HG03159 (cell line): Measurements from ENCODE around the gene ANK2.
A peak's percentile ranks its signal among the peaks of the same experiment; 100 is the strongest.

Experiments used
- ATAC-seq: cut with Tn5 transposase; IDR thresholded peaks from one replicate; pipeline ENCODE4 v1.9.1; 2021; ENCODE audit warnings: mild to moderate bottlenecking, moderate library complexity; ENCODE audit not compliant: unreplicated experiment

Gene ANK2

GRCh38 chr4:113145519-113146291 is 96.3 kb downstream of the ANK2 start:
- ATAC-seq = no peak

DNA sequence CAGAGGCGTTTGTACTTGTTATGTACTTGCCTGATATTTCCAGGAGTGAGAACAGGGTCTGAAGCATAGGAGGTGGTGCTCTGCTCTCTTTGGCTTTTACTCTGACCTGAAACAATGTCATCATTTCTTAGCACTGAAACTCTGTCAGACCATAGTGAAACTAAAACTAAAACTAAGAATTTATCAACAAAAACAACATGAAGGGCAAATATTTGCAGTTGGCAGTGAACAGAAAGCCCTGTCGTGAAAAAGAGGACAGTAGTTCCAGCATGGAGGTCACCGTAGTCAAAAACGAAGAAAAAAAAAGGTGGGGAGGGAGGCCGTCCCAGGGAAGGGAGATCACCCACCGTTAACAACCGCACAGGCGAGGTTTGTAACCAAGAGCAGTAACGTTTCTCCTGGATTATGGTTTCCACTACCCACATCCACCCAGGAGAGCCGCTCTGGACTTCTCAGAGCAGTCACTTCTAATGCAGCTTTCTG is 97.5 kb downstream of the ANK2 start:
- peak; percentile 87 for ATAC-seq

DNA sequence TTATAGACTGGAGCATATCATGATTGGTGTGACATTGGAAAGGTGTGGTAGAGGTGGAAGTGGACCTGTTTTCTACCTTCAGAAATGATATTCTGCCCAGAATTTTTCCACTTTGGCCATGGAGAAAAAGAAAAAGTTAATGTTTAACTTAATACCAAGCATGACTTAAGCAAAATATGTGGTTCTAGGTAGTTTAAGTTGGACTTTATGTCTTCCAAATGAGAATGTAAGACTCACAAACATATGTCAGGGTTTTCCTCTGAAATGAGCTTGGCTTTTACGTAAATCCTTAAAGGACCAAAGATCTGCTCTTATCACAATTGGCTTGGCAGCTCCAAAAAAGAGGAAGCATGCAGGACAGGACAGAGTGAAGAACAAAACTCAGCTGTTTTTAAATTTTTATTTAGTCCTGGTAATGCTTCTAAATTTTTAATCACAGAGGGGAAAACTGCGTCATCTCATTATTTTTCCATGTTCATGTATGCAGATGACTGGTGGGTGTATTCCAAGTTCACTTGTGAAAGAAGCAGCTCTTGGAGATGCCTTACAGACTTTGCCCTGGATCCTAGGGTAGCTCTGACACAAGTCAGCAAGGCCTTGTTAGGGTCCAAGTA is 98.2 kb downstream of the ANK2 start:
- ATAC-seq = no peak

GRCh38 chr4:113148925-113149324 is 99.5 kb downstream of the ANK2 start:
- no peak for ATAC-seq

GRCh38 chr4:113153529-113154101 is 104.2 kb downstream of the ANK2 start:
- no peak for ATAC-seq

DNA sequence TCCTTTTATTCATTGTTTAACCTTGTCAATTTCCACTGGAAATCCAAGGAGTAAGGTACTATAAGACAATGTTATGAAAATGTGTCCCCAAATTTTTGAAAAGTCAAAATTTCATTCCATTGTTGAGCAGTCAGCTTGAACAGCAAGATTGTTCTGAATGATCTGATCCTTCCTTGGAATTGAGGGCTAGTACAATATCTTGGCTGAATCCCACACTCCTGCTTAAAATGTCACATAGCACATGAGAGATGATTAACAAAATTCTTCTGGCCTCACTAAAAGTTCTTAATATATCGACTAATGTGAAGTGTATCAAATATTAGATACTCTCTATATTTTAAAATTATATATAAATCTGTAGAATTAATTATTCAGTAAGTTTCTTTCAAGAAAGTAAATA is 104.8 kb downstream of the ANK2 start:
- ATAC-seq = no peak

GRCh38 chr4:113157086-113157857 is 107.8 kb downstream of the ANK2 start:
- no peak for ATAC-seq

GRCh38 chr4:113159942-113160545 is 110.6 kb downstream of the ANK2 start:
- no peak for ATAC-seq

- ATAC-seq = no peak
These were observed 111.1 kb downstream of the ANK2 start for GRCh38 chr4:113160548-113160947.

DNA sequence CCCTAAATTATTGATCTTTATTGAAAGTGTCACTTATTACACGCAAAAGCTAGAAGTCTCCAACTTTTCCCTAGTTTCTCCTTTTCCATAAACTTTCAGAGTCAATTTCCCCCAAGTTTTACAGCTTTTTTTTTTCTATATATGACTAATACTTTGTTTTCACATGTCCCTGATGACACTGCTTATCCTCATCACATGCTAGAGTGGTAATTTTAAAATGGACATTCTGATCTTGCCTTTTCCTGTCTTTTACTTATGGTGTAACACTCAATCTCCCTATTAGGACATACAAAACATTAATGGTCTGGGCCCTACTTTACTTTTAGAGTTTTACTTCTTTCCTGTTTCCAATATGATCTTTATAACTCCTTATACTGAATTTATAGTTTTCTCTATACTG is 112.6 kb downstream of the ANK2 start:
- no peak for ATAC-seq

GRCh38 chr4:113169368-113169767 is 119.9 kb downstream of the ANK2 start:
- no peak for ATAC-seq

DNA sequence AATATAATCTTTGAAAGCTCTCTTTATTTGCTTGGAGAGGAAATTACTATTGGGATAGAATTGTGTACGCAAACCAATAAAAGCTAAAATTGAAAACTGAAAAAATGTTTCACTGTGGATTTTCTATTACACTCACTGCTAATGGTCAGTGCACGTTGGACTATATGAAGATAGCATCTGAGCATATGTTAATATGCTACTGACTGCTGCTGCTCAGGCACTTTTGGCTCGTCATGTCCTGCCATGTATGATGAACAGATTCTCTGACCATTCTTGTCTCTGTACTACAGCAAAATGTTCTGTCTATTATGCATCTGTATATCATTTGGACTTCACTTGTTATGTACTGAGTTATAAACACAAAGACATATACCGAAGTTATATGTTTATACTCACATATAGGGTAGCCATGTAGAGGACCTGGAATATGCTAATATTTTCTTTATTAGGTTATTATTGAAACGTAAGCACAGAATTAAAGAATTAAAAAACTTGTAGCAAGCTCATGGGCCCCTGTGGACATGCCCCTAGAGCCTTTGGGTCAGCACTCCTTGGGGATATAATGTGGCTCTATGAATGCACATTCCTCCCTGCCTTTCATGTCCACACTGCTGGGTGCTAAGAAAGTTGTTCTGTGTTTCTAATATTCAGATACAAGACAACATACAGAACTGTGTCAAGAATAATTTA is 120.8 kb downstream of the ANK2 start:
- ATAC-seq = no peak

- ATAC-seq = no peak
These were observed 121.5 kb downstream of the ANK2 start for GRCh38 chr4:113170805-113171468.

- ATAC-seq = no peak
These were observed 123.8 kb downstream of the ANK2 start for GRCh38 chr4:113173126-113173792.

- ATAC-seq = no peak
These were observed 124.4 kb downstream of the ANK2 start for GRCh38 chr4:113173793-113174264.

DNA sequence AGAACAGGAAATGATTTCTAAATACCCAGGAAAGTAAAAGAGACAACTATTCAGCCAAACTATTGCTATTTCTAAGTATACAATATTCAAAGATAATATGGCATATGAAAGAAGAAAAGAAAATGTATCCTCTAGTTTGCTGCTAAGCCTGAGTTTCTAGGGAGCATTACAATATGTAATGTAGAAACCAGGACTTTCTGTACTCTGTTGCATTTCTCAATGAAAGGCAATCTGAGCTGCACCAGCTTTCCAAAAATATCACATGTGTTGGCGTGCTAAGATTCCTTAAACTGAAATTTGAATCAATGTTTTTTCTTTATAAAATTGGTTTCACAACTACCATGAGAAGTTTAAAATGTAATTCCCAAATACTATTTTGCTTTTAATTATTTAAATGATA is 129.6 kb downstream of the ANK2 start:
- ATAC-seq = no peak

GRCh38 chr4:113179996-113180395 is 130.5 kb downstream of the ANK2 start:
- no peak for ATAC-seq

DNA sequence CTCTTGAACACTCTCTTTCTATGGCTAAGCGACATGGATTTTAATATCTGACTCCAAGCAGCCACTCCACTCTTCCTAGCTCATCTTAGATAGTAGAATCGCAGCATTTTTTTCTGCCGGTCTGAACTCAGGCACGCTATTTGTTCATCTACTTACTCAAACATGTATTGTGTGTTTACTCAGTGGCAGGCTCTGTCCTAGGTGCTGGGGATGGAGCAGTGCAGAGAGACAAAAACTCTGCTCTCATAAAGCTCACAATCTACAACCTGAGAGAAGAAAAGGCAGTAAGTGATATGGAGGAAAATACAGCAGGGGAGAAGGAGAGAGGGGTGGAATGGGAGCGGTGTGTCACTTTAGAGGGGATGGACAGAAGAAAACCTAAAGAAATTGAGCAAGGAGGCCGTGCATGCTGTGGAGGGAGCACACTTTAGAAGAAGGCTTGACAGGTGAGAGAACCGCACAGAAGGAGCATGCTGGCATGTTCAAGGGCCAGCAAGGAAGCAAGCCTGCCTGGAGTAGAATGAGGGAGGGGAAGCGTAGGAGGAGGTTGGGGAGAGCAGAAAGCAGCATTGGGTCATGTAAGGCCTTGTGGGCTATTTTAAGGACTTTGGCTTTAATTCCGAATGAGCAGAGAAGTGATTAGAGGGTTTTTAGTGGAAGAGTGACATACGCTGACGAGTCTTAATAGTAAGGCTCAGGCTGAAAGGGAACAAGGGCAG is 132.0 kb downstream of the ANK2 start:
- no peak for ATAC-seq
